Measurements from ENCODE around the gene ITGB5. TPM values are rescaled to one million over a fixed set of nuclear protein-coding genes. Genes with fewer than 3 reads are reported as not detected.

The ITGB5 gene
- total RNA-seq, 2 experiments from 2014 or later = 1.2 to 1.3 TPM

DNA sequence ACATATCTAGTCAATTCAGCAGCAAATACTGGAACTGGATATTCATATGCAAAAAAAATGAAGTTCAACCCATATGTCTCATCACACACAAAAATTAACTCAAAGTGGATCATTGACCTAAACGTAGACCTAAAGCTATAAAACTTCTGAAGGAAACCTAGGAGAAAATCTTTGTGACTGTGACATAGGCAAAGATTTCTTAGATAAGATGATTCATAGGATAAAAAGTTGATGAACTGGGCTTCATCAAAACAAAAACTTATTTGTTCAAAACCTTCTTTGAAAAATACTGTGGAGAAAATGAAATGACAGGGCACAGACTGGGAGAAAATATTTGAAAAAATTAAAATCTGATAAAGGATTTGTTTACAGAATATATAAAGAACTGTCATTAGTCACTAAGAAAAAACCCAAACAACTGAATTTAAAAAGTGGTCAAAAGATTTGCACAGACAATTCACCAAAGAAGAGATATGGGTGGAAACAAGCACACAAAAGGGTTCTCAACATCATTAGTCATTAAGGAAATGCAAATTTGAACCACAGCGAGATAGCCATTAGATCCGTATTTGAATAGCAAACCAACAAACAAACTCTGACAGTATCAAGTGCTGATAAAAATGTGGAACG lies 62.8 kb downstream of the ITGB5 start:
- ChIA-PET CTCF (no interaction called here), POLR2A (no interaction called here)

DNA sequence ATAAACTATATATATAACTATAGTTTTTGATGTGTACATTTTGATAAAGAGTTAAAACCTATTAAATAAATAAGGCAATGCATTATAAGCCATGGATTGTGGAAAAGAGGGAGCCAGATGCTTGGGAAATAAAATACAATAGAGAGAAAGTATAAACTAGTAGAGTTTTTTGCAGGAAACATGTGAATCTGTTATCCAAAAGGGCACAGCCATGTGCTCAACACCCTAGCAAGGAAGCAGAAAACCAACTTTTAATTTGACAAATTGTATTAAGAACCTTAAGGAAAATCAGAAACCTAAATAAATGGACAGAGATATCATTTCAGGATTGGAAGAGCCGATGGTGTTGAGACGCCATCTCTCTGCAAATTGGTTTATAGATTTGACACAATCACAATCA lies 63.5 kb downstream of the ITGB5 start:
- ChIA-PET CTCF (no interaction called here), POLR2A (no interaction called here)

DNA sequence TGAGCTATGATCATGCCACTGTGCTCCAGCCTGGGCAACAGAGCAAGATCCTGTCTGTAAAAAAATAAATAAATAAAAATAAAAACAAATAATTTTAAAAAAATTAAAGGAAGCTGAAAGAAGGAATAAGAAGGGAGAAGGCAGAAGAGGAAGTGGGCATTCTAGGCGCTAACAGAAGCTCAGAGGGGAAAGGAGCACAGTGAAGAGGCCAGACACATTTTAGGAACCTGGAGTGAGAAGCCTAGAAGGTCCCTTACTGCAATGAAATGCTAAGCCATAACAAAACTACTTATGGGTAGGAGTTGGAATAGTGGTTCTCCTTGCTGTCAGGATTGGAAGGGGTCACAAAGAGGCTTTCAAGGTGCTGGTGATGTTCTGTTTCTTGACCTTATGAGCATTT lies 64.0 kb downstream of the ITGB5 start:
- POLR2A ChIA-PET = no interaction called here
- CTCF ChIA-PET = no interaction called here

DNA sequence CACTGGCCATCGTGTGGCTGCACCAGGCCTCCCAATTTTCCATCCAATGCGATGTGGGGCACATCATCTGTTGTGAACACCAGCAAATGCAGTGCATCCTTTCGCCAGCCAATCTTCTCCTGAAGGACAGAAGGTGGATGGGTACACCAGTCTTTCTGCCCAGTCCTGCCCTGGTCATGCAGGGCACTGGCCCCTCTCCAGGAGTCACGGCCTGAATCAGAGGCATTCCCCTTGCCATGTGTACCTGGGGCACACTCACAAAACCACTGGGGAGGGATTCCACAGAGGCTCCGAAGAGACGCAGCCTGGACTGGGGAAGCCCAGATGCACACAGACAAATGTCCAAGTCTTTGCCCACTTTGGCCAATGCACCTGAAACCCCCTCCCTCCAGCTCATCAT lies 65.8 kb downstream of the ITGB5 start:
- ChIA-PET POLR2A (no interaction called here), CTCF (interaction anchor here (0.8 kb wide), 1 partner anchor 80 kb away, joined by 3 read pairs; no protein-coding TSS in a partner anchor)

DNA sequence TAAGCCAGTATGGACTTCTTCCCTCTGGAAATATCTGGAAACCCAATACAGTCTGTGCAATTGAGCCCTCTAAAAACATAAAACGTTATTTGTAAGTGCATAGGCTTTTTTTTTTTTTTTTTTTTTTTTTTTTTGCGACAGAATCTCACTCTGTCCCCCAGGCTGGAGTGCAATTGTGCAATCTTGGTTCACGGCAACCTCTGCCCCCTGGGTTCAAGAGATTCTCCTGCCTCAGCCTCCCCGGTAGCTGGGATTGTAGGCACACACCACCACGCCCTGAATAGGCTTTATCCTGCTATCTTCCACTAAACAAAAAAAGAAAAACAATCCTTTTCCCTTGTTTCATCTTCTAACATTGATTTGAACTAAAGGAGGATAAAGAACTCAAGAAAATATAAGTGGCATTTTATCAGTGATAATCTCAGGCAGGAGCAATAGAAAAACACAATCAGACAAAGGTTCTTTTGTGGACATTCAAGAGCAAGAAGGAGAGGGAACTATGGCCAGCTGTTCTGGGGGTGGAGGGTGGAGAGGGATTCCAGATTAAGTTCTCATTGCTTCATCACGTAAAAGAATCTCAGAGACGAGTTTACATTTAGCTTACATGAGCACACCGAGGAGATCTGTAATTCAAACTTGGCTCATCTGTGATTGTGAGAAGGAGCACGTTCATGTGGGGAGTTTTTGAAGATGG lies 68.6 kb downstream of the ITGB5 start:
- ChIA-PET POLR2A (no interaction called here), CTCF (no interaction called here)

DNA sequence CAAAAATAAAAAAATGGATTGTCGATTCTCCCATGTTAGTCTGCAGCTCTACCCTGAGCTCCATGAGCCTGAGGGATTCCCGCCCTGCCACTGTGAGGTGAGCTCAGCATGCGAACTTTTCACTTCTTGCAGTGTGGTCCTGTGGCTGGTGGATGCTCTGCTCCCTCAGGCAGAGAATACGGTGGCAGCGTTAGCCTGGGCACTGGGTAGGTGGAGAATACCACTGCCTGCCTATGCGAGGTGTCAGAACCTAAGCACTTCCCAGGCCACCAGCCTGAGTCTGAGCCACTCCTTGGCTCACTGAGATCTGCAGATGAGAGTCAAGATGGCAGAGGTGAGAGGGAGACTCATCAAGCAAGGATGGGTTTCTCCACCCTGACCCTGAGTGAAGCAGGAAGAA lies 70.1 kb downstream of the ITGB5 start:
- CTCF ChIA-PET = no interaction called here
- POLR2A ChIA-PET = no interaction called here

DNA sequence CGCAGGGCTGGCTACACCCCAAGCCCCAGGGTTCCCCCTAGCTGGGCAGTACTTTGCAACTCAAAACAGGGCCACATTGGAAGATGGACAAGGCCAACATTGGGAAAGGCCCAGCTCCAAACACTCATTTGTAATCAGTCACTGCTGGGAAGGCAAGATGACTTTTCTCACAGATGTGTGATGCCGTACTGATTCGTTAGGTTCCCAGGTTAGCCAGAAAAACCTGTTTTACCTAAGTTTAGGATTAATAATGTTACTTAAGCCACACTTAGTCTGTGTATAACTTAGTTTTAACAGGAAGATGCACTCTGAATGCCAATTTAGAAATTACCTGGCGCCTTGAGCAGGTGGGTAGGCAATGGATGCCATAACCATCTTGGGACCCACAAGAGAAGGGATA lies 71.0 kb downstream of the ITGB5 start:
- POLR2A ChIA-PET = no interaction called here
- CTCF ChIA-PET = interaction anchor here (0.8 kb wide), 1 partner anchor 85 kb away, joined by 3 read pairs; no protein-coding TSS in a partner anchor

DNA sequence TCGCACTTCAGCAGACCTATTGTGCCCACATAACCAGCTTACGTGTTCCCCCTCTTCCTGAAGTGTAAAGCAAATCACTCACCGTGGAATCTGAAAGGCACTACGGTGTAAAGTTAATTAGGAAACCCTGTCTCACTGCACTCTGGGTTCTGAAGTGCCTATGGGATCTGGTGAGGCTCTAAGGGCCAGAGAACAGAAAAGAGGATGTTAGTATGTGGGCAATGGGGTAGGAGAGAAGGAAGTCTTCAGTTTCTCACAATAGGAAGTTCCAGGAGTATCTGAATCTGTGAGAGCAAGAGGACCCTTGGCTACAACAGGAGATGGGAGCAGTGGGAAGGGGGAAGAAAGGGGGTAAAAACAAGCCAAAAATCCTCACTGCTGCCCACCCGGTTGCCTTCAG lies 71.4 kb downstream of the ITGB5 start:
- ChIA-PET CTCF (interaction anchor here (0.8 kb wide), 1 partner anchor 85 kb away, joined by 3 read pairs; no protein-coding TSS in a partner anchor), POLR2A (no interaction called here)

DNA sequence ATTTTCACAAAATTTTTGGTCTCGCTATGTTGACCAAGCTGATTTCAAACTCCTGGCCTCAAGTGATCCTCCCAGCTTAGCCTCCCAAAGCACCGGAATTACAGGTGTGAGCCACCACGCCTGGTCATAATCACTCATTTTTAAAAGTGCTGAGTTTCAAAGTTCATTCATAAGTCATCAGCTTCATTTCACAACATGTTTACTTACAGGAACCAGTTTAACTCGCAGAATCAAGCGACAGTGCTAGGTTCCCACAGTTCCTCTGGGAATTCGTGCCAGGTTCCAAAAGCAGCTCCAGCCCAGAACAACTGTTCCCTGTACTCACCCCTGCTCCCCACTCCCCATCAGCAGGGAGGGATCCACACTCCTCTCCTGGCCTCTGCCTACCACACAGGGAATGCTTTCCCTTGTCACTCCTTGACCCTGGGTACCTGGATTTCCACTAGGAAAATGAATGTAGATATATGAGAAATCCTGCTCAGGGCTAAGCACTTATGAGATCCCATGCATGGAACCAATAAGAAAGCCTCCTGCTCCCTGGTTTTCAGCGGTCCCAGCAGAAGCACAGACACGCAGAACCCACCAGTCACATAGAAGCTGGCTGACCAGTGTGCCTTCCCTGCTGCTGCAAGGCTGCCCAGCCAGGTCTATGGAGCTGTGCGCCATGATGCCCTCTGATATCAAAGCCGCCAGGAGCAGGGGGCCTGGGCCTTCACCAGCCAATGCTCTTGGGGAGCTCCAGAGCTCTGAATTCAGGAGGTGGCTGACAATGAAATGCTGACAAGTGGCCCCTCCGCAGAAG lies 72.3 kb downstream of the ITGB5 start:
- CTCF ChIA-PET = no interaction called here

DNA sequence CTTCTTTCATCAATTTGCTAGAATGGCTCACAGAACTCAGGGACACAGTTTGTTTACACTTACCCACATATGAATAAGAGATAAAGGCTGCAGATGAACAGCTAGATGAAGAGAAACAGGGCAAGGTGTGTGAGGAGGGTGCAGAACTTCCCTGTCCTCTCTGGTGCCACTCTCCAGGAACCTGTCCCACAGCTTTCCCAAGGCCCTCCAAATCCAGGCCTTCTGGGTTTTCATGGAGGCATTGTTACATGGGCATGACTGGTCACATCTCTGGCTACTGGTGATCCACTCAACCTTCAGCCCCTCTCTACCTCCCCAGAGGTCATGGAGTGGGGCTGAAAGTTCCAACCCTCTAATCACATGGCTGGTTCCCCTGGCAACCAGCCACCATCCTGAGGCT lies 73.6 kb downstream of the ITGB5 start:
- CTCF ChIA-PET = no interaction called here
- POLR2A ChIA-PET = no interaction called here

More for the DNA sequence above, 72.3 kb downstream of the ITGB5 start:
- POLR2A ChIA-PET = no interaction called here

DNA sequence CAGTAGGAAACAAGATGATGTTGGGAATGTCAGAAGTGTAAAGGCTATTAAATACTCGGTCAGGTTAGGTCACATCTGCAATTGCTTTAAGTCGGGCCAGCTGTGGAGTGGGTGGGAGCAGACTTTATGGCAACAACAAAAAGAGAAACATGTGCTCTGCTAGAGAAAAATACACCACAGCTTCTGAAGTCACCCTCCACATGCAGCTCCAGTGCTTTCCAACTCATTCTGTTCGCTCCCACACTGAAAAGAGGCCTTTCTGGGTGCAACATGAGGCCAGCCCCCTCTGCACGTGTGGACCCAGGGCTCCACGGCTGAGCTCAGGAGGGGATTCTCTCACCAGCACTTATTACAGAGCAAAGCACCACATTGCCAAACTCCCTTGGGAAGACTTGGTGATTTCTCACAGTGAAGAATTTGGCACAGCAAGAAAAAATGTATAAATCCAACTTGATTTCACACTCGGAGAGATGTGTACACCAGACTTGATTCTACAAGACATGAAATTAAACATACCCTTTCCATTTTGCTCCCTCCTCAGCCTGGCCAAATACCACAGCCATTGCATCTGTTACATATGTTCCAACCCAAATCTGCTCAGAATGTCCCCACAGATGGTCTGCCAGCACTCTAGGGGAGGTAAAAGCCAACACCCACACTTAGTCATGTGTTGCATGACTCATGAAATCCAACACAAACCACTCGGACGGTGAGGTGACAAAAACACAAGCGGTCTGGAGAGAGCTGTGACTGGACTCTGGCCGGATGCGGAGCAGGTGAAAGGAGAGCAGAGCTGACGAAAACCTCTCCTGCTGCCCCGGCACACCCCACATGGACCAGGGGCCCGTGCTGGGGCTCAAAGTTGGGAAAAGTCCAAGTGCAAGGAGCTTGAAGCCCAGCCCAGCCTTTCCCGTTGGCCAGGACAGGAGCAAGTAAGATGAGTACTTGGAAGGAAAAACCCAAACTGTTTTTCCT lies 74.6 kb downstream of the ITGB5 start:
- ChIA-PET CTCF (no interaction called here), POLR2A (no interaction called here)

DNA sequence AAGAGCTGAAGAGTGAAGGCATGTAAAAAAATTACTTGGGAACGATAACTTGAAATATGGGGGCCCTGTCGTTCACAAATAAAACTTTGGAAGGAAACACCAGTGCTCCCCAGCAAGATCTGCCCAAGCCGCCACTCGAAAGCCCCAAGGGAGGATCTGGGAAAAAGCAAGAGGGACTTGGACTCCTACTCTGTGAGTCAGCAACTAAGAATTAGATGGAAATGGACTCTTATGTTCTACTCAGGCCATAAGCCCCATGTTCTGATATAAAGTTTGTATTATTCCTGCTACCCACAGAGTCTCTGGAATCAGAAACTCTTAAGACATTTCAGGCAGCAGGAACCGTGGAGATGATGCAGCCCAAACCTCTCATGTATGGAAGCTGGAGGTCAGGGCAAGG lies 75.7 kb downstream of the ITGB5 start:
- POLR2A ChIA-PET = no interaction called here
- CTCF ChIA-PET = no interaction called here

DNA sequence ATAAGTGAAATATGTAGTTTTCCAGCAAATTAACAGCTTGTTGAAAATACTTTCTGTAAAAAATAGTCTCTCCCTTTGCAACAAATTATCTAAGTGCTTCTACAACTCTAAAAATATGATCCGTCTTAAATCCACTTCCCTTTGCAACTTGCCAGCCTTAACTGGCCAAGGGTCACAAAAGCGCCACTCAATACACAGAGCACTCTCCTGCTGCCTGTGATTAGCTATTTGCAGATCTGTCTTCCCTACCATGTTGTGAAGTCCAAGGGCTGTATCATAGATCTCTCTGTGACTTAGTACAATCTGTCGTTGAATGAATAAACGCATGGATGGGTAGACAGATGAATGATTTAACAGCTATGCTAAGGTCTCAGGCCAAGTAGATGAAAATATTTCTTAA lies 76.2 kb downstream of the ITGB5 start:
- CTCF ChIA-PET = no interaction called here
- POLR2A ChIA-PET = no interaction called here

DNA sequence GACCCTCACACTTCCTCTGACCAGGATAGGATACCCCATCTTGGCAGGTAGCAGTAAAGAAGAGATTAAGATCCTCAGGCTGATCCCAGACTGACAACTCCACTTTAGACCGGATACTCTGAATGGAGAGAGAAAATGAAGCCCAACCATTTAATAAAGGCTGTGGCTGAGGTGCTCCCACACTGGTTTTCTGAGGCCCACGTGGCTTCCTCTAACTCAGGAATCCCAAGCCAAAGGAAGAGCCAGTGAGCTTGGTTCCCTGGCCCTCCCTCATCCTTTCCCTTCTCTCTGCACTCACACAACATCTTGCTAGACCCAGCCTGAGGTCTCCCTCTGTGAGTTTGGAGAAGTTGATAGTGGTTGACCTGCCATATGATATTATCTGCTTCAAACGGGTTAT lies 78.1 kb downstream of the ITGB5 start:
- ChIA-PET CTCF (no interaction called here), POLR2A (no interaction called here)

DNA sequence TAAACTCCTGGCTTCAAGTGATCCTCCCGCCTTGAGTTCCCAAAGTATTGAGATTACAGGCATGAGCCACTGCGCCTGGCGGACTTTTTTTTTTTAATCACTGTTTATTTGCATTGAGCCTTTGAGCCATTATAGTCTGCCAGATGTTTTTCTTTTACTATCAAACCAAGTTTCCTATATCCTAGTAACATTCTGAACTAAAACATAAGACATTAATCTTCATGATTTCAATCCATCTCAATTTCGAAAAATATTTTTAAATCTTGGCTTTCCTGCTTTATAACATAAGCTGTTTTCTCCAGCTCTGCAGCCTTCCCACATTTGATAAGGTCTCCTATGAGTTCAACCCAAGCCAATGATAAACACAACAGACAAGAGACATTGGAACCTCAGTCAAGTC lies 81.5 kb downstream of the ITGB5 start:
- CTCF ChIA-PET = interaction anchor here (0.7 kb wide), 1 partner anchor 17 kb away, joined by 3 read pairs; no protein-coding TSS in a partner anchor
- POLR2A ChIA-PET = no interaction called here

DNA sequence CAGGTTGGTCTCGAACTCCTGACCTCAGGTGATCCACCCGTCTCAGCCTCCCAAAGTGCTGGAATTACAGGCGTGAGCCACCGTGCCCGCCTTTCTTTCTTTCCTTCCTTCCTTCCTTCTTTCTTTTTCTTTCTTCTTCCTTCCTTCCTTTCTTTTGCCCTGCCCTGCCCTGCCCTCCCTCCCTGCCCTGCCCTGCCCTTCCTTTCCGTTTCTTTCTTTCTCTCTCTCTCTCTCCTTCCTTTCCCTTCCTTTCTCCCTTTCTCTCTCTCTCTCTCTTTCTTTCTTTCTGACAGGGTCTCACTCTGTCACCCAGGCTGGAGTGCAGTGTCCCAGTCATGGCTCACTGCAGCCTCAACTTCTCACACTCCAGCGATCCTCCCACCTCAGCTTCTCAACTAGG lies 82.3 kb downstream of the ITGB5 start:
- ChIA-PET CTCF (no interaction called here), POLR2A (no interaction called here)

DNA sequence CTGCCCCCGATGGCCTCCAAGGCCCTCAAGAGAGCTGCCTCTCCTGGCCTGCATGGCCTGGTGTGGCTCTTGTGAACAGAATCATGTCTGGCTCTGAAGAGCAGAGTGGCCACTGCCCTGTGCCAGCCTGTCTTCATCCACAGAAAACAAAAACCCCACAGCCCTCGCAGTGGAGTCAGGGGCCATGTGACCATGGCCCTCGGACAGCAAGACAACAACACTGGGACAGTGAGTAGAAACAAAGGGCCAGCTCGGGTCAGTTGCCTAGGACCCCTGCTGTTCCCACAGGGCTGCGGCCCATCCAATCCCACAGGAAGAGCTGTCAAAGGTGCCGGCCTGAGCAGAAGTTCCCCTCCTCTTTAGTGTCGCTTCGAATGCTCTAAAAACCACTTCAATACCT lies 84.5 kb downstream of the ITGB5 start:
- POLR2A ChIA-PET = no interaction called here
- CTCF ChIA-PET = no interaction called here

DNA sequence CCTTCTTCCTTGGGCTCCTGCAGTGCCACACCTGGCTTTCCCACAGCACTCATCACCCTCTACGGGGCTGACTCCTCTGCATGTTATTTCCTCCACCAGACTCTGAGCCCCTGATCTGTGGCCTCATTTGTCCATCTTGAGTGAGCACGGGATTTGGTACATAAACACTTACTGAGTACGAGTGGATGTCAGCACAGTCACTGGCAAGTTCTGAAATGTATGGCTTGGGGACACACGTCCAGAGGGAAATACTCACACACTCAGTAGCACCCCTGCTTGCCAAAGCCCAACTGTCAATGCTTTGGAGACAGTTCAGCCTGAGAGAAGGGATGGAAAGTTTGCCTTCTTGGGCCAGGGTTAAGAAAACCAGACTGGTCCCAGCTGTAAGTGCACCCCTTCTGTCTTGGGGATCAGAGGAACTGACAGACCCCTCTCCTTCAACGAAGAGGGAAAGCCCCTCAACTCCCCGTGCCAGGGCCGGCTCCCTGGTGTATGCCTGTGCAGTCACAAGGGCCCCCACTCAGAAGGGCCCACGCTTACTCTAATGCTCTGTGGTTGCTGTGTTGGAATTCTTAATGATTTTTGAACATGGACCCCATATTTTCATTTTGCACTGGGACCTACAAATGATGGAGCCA lies 85.0 kb downstream of the ITGB5 start:
- ChIA-PET CTCF (no interaction called here), POLR2A (interaction anchor here (0.6 kb wide), 1 partner anchor 43 kb away, joined by 3 read pairs; no protein-coding TSS in a partner anchor)

DNA sequence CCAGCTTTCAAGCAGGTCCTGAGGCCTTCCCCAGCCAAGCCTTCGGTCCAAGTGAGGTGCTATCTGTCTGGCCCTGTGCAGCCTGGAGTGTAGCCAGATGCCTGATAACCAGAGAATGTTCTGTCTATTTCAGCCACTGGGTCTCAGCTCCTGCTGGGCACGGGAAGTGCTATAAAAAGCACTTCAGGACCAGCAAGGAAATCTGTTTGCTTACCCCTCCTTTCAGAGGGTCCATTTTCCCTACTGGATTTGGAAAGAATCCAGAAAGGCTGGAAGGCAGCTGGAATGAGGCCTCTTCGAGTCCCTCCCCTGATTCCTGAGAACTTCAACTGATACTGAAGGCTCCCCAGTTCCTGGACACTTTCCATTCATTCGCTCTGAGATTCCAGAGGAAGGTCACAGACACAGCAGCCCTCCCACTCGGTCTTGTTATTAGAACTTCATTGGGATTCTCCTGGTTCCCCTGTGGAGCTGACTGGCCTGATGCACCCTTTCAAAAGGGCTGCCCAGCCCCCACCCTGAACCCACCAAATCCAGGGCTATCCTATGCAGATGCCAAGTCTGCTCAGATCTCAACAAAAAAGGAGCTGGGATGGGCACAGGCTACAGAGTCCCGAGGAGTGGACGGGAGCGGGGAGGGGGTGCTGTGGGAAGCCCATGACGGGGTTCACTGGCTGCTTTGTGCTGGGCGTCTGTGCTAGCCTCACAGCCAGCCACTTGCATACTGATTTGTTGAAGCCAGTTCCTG lies 86.5 kb downstream of the ITGB5 start:
- ChIA-PET CTCF (no interaction called here), POLR2A (no interaction called here)
